GM03348 (cell line): ENCODE data around the gene ALB.
"Not testable (repeated sequence)": the region's sequence is repeated elsewhere in the genome, so short reads cannot be mapped to it uniquely, and the experiment has no call there.

Source experiments
- DNase-seq: peaks from one replicate; pipeline ENCODE4 v3.0.0; 2012; ENCODE audit warnings: low spot score

ALB gene

GRCh38 chr4:73404042-73404441, at the start of gene ALB:
TSS of gene ALB (plus strand) at chr4:73404287. CDS start at chr4:73404328, 41 bp downstream.
- DNase-seq: no peak

GRCh38 chr4:73357174-73357573, 46.9 kb upstream of the ALB start:
- DNase-seq: not testable (repeated sequence)

- DNase-seq: not testable (repeated sequence)
Observed at GRCh38 chr4:73369506-73370199, 34.4 kb upstream of the ALB start.

- no peak for DNase-seq
Observed at GRCh38 chr4:73375328-73375741, 28.8 kb upstream of the ALB start.

GRCh38 chr4:73376251-73376650, 27.8 kb upstream of the ALB start:
- no peak for DNase-seq

GRCh38 chr4:73376976-73377375, 27.1 kb upstream of the ALB start:
- no peak for DNase-seq

GRCh38 chr4:73378887-73379286, 25.2 kb upstream of the ALB start:
- no peak for DNase-seq

GRCh38 chr4:73379946-73380345, 24.1 kb upstream of the ALB start:
- no peak for DNase-seq

GRCh38 chr4:73381214-73381613, 22.9 kb upstream of the ALB start:
- DNase-seq: no peak

GRCh38 chr4:73383452-73383851, 20.6 kb upstream of the ALB start:
- DNase-seq: no peak

GRCh38 chr4:73387552-73387951, 16.5 kb upstream of the ALB start:
- no peak for DNase-seq

- no peak for DNase-seq
Observed at GRCh38 chr4:73388887-73389286, 15.2 kb upstream of the ALB start.

GRCh38 chr4:73389663-73390062, 14.4 kb upstream of the ALB start:
- not testable (repeated sequence) for DNase-seq

- no peak for DNase-seq
Observed at GRCh38 chr4:73391774-73392173, 12.3 kb upstream of the ALB start.

- DNase-seq: no peak
Observed at GRCh38 chr4:73392936-73393335, 11.2 kb upstream of the ALB start.

GRCh38 chr4:73396304-73396703, 7.8 kb upstream of the ALB start:
- DNase-seq: no peak

GRCh38 chr4:73396993-73397972, 6.8 kb upstream of the ALB start:
- DNase-seq: no peak

- no peak for DNase-seq
Observed at GRCh38 chr4:73401412-73401811, 2.7 kb upstream of the ALB start.

- no peak for DNase-seq
Observed at GRCh38 chr4:73404457-73404856, 370 bp downstream of the ALB start.

- no peak for DNase-seq
Observed at GRCh38 chr4:73405138-73405537, 1.1 kb downstream of the ALB start.

- no peak for DNase-seq
Observed at GRCh38 chr4:73406548-73406875, 2.4 kb downstream of the ALB start.

- no peak for DNase-seq
Observed at GRCh38 chr4:73407227-73407673, 3.2 kb downstream of the ALB start.

- DNase-seq: no peak
Observed at GRCh38 chr4:73408181-73408867, 4.2 kb downstream of the ALB start.
